Stimulated activated CD4-positive, alpha-beta T cell treated with anti-CD3 and anti-CD28 coated beads, Interleukin-1b, Interleukin-23, amount 100 ng/mL, for 1 hour (primary cell): ENCODE data around the gene CNOT2.

ENCODE experiments used
- DNase-seq, 2 donors: peaks; one replicate each; pipeline ENCODE4 v3.0.0-alpha.2; 2020; ENCODE audit warnings: low read depth in 2 of 2

The CNOT2 gene

GRCh38 chr12:70242695-70243509, at the start of gene CNOT2:
Gene CNOT2, plus strand, starts transcription at chr12:70243433. Its CDS starts 34,794 bp downstream, at chr12:70278227.
- peak; percentile 60 to 82 for DNase-seq

GRCh38 chr12:70194076-70194475, 49.2 kb upstream of the CNOT2 start:
- DNase-seq, result no peak

GRCh38 chr12:70196811-70197281, 46.4 kb upstream of the CNOT2 start:
- no peak for DNase-seq

GRCh38 chr12:70197345-70197744, 45.9 kb upstream of the CNOT2 start:
- no peak for DNase-seq

GRCh38 chr12:70213707-70214106, 29.5 kb upstream of the CNOT2 start:
- DNase-seq, result no peak

- no peak for DNase-seq
These were observed 28.1 kb upstream of the CNOT2 start for GRCh38 chr12:70214972-70215617.

- DNase-seq, result no peak
These were observed 25.8 kb upstream of the CNOT2 start for GRCh38 chr12:70217416-70217815.

GRCh38 chr12:70221626-70222025, 21.6 kb upstream of the CNOT2 start:
- DNase-seq, result no peak

- DNase-seq, result no peak
These were observed 15.3 kb upstream of the CNOT2 start for GRCh38 chr12:70227911-70228310.

- no peak for DNase-seq
These were observed 12.2 kb upstream of the CNOT2 start for GRCh38 chr12:70230934-70231606.

GRCh38 chr12:70236990-70237389, 6.2 kb upstream of the CNOT2 start:
- DNase-seq, result no peak

- DNase-seq, result no peak
These were observed 2.6 kb upstream of the CNOT2 start for GRCh38 chr12:70240673-70241072.

GRCh38 chr12:70241845-70242244, 1.4 kb upstream of the CNOT2 start:
- no peak for DNase-seq

GRCh38 chr12:70243510-70244371, 508 bp downstream of the CNOT2 start:
- peak; percentile 14 to 42 for DNase-seq

GRCh38 chr12:70244409-70244808, 1.2 kb downstream of the CNOT2 start:
- no peak for DNase-seq

- DNase-seq, result no peak
These were observed 2.2 kb downstream of the CNOT2 start for GRCh38 chr12:70245458-70245857.

- DNase-seq, result no peak
These were observed 3.3 kb downstream of the CNOT2 start for GRCh38 chr12:70246580-70246979.

- DNase-seq, result no peak
These were observed 4.5 kb downstream of the CNOT2 start for GRCh38 chr12:70247653-70248199.

- DNase-seq, result no peak
These were observed 5.6 kb downstream of the CNOT2 start for GRCh38 chr12:70248876-70249275.

GRCh38 chr12:70249903-70250302, 6.7 kb downstream of the CNOT2 start:
- DNase-seq, result no peak

- DNase-seq, result no peak
These were observed 8.0 kb downstream of the CNOT2 start for GRCh38 chr12:70251226-70251625.
